A673 (cell line): ENCODE data around the gene ERG.

Experiments used
- EZH2 ChIP-seq: fragments of 200-600 bp; sonication (generic); IDR thresholded peaks from 2 replicates; pipeline ENCODE4 v1.6.1; 2017; ENCODE audit warnings: borderline replicate concordance, low read depth, mild to moderate bottlenecking, mixed read lengths, antibody characterized with exemption, low read length; ENCODE audit not compliant: poor library complexity, severe bottlenecking
- TF ChIP-seq, protein P1 (sequence below): fragments of 300-800, 200-600 bp; sonication (generic); conservative IDR thresholded peaks from 2 replicates; pipeline ENCODE4 v1.5.1; 2017; ENCODE audit warnings: low read depth, mild to moderate bottlenecking, antibody characterized with exemption, low read length, moderate library complexity, mixed read lengths

DNA sequence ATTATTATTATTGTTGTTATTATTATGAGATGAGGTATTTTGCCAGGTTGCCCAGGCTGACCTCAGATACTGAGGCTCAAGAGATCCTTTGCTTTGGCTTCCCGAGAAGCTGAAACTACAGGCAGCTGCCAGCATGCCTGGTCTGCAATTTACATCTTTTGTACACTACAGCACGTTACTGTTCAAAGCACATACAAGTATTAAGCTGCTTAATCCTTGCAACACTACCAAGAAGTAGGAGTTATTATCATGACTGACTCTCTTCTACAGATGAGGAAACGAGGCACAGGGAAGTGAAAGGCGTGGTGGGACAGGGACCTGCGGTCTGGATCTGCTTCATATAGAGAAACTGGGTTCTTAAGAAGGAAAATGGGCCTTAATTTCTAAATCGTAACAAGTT is 11.6 kb downstream of the ERG start:
- TF ChIP-seq, protein P1, sequence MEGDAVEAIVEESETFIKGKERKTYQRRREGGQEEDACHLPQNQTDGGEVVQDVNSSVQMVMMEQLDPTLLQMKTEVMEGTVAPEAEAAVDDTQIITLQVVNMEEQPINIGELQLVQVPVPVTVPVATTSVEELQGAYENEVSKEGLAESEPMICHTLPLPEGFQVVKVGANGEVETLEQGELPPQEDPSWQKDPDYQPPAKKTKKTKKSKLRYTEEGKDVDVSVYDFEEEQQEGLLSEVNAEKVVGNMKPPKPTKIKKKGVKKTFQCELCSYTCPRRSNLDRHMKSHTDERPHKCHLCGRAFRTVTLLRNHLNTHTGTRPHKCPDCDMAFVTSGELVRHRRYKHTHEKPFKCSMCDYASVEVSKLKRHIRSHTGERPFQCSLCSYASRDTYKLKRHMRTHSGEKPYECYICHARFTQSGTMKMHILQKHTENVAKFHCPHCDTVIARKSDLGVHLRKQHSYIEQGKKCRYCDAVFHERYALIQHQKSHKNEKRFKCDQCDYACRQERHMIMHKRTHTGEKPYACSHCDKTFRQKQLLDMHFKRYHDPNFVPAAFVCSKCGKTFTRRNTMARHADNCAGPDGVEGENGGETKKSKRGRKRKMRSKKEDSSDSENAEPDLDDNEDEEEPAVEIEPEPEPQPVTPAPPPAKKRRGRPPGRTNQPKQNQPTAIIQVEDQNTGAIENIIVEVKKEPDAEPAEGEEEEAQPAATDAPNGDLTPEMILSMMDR = no peak
- no peak for TF ChIP-seq EZH2
